K562 (cell line): Measurements from ENCODE around the gene ASPHD2.

Source experiments
- ARNT ChIP-seq, 2 experiments: fragments of 450-650 bp; IDR thresholded peaks; 2 replicates each; pipeline ENCODE4 v1.6.1; 2016; ENCODE audit warnings: mild to moderate bottlenecking in 1 of 2
- CTCF ChIP-seq, 3 experiments: IDR thresholded peaks in 2 of 3; conservative IDR thresholded peaks in 1 of 3; 2 replicates each; pipeline ENCODE4 v1.5.1; 2011 to 2012; ENCODE audit warnings: low read length in 3 of 3, mild to moderate bottlenecking in 3 of 3, control low read depth in 2 of 3, improper control_type of control experiment in 1 of 3, inconsistent platforms in 1 of 3, low read depth in 1 of 3, mixed read lengths in 1 of 3, moderate library complexity in 1 of 3; ENCODE audit not compliant: insufficient read depth in 2 of 3
- ETV5 ChIP-seq: sonication (generic); formaldehyde crosslinking; IDR thresholded peaks from 2 replicates; pipeline ENCODE4 v1.4.0; 2020; ENCODE audit warnings: low read depth, mild to moderate bottlenecking, missing genetic modification reagents
- JUNB ChIP-seq: fragments of 450-650 bp; formaldehyde crosslinking; conservative IDR thresholded peaks from 2 replicates; pipeline ENCODE4 v1.4.0; 2020; ENCODE audit warnings: mild to moderate bottlenecking
- JUND ChIP-seq, 2 experiments: IDR thresholded peaks; 2 replicates in 1 of 2; 3 replicates in 1 of 2; pipeline ENCODE4 v1.6.1; 2011; ENCODE audit warnings: borderline replicate concordance in 2 of 2, low read depth in 2 of 2, low read length in 2 of 2, improper control_type of control experiment in 1 of 2, missing biosample characterization in 1 of 2, missing genetic modification characterization in 1 of 2, missing genetic modification reagents in 1 of 2
- POLR2A ChIP-seq: fragments of 450-650 bp; conservative IDR thresholded peaks from 2 replicates; pipeline ENCODE4 v1.6.1; 2016
- PRPF4 ChIP-seq: fragments of 200-400 bp; formaldehyde crosslinking; IDR thresholded peaks from one replicate; pipeline ENCODE4 v1.6.1; 2017; ENCODE audit warnings: low read length, low read depth, mild to moderate bottlenecking; ENCODE audit not compliant: insufficient read depth, poor library complexity, severe bottlenecking
- SP1 ChIP-seq: sonication (generic); formaldehyde crosslinking; IDR thresholded peaks from 2 replicates; pipeline ENCODE4 v1.8.1; 2022; ENCODE audit warnings: mild to moderate bottlenecking, missing genetic modification reagents
- STAT5A ChIP-seq: IDR thresholded peaks from 2 replicates; pipeline ENCODE4 v1.6.1; 2012; ENCODE audit warnings: low read length, inconsistent platforms, borderline replicate concordance
- TAF1 ChIP-seq: IDR thresholded peaks from 2 replicates; pipeline ENCODE4 v1.6.1; 2011; ENCODE audit warnings: mild to moderate bottlenecking, low read length, moderate library complexity; ENCODE audit not compliant: insufficient read depth, control insufficient read depth, severe bottlenecking; ENCODE audit errors: extremely low read depth
- ZBTB7A ChIP-seq: IDR thresholded peaks from 2 replicates; pipeline ENCODE4 v1.6.1; 2011; ENCODE audit warnings: low read depth, mild to moderate bottlenecking, low read length, moderate library complexity, borderline replicate concordance; ENCODE audit not compliant: control insufficient read depth
- TF ChIP-seq, protein P1 (sequence below), 2 experiments: IDR thresholded peaks; 2 replicates each; pipeline ENCODE4 v1.6.1; 2012; ENCODE audit warnings: improper control_type of control experiment in 2 of 2, low read depth in 2 of 2, low read length in 2 of 2, borderline replicate concordance in 1 of 2
- TF ChIP-seq, protein P2 (sequence below): fragments of 250-450 bp; sonication (Bioruptor Pico); IDR thresholded peaks from 2 replicates; pipeline ENCODE4 v1.8.0; 2021; ENCODE audit warnings: mild to moderate bottlenecking, moderate library complexity

DNA sequence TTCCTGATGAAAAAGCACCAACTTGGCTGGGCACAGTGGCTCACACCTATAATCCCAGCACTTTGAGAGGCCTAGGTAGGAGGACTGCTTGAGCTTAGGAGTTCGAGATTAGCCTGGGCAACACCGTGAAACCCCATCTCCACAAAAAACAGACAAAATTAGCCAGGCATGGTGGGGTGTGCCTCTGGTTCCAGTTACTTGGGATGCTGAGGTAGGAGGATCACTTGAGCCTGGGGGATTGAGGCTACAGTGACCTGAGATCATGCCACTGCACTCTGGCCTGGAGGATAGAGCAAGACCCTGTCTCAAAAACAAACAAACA lies 51.5 kb downstream of the ASPHD2 start:
- no peak for TF ChIP-seq ETV5 (CRISPR knock-in tag)
- TF ChIP-seq, protein P1, sequence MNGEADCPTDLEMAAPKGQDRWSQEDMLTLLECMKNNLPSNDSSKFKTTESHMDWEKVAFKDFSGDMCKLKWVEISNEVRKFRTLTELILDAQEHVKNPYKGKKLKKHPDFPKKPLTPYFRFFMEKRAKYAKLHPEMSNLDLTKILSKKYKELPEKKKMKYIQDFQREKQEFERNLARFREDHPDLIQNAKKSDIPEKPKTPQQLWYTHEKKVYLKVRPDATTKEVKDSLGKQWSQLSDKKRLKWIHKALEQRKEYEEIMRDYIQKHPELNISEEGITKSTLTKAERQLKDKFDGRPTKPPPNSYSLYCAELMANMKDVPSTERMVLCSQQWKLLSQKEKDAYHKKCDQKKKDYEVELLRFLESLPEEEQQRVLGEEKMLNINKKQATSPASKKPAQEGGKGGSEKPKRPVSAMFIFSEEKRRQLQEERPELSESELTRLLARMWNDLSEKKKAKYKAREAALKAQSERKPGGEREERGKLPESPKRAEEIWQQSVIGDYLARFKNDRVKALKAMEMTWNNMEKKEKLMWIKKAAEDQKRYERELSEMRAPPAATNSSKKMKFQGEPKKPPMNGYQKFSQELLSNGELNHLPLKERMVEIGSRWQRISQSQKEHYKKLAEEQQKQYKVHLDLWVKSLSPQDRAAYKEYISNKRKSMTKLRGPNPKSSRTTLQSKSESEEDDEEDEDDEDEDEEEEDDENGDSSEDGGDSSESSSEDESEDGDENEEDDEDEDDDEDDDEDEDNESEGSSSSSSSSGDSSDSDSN (IDR thresholded peaks at IDR 0.05; ENCODE audit: borderline replicate concordance in 1 of 2, low read depth in 2 of 2, low read length in 2 of 2): no peak
- TF ChIP-seq TAF1: no peak
- TF ChIP-seq POLR2A: no peak
- TF ChIP-seq ARNT (IDR thresholded peaks at IDR 0.05): no peak
- TF ChIP-seq PRPF4: no peak
- no peak for TF ChIP-seq JUND (IDR thresholded peaks at IDR 0.05; ENCODE audit: borderline replicate concordance, low read depth, low read length)
- TF ChIP-seq JUND (tag; IDR thresholded peaks at IDR 0.05; ENCODE audit: borderline replicate concordance, low read depth, low read length): no peak
- no peak for TF ChIP-seq CTCF (IDR thresholded peaks at IDR 0.05 in 2 of 3, conservative IDR thresholded peaks at IDR 0.05 in 1 of 3; ENCODE audit: insufficient read depth in 2 of 3, low read depth in 1 of 3, low read length in 3 of 3)
- TF ChIP-seq JUNB (CRISPR knock-in tag): no peak
- TF ChIP-seq, protein P2, sequence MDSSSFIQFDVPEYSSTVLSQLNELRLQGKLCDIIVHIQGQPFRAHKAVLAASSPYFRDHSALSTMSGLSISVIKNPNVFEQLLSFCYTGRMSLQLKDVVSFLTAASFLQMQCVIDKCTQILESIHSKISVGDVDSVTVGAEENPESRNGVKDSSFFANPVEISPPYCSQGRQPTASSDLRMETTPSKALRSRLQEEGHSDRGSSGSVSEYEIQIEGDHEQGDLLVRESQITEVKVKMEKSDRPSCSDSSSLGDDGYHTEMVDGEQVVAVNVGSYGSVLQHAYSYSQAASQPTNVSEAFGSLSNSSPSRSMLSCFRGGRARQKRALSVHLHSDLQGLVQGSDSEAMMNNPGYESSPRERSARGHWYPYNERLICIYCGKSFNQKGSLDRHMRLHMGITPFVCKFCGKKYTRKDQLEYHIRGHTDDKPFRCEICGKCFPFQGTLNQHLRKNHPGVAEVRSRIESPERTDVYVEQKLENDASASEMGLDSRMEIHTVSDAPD (CRISPR knock-in tag): no peak
- TF ChIP-seq SP1 (CRISPR knock-in tag): no peak
- no peak for TF ChIP-seq ZBTB7A
- no peak for TF ChIP-seq STAT5A
